HG03280 (cell line): ENCODE data around the gene PFKFB4.
A peak's percentile ranks its signal among the peaks of the same experiment; 100 is the strongest.

Experiments
- ATAC-seq: cut with Tn5 transposase; IDR thresholded peaks from one replicate; pipeline ENCODE4 v1.9.1; 2021; ENCODE audit warnings: mild to moderate bottlenecking, moderate library complexity; ENCODE audit not compliant: unreplicated experiment

Gene PFKFB4

GRCh38 chr3:48556796-48557626, at the start of gene PFKFB4:
PFKFB4 (minus strand) TSS chr3:48556803; CDS start chr3:48556777, 26 bp downstream.
- peak; percentile 82 for ATAC-seq

GRCh38 chr3:48601622-48601994, 45.0 kb upstream of the PFKFB4 start:
- ATAC-seq: no peak

DNA sequence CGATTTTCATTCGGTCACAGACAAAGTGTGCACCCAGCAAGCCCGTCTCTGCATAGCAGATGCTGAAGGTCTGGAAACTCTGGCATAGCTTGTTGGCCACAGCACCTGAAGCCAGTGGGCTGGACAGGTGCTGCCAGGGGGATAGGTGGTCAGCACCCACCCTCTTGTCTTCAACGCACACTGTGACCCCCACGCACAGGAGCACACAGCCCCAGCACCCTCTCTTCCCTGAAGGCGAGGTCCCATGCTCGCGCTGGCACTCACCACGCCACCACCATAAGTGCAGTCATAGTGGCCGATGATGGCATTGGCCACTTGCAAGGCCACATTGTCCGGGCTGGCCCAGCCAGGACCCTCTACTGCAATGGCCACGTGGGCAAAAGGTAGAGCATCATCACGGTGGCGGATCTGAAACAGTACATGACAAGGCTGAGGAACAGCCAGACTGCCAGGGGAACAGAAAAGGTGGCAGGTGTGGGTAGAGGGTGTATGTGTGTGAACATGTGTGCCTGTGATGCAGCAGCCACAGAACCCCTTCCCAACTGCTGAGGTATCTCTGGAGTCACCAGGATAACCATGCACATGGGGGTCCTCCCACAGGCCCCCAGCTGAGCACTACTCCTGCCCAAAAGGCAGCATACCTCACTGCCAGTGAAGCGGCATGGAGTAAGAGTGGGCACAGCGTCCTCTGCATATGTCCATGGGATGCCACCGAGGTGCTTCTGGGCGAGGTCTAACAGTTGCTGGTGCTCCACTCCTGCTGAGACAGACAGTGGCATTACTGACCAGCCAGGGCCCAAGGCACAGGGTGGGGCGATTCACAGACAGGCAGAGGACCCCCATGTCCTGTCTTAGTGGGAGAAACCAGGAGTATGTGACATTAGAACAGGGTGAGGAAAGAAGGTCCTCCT, 44.4 kb upstream of the PFKFB4 start:
- no peak for ATAC-seq

DNA sequence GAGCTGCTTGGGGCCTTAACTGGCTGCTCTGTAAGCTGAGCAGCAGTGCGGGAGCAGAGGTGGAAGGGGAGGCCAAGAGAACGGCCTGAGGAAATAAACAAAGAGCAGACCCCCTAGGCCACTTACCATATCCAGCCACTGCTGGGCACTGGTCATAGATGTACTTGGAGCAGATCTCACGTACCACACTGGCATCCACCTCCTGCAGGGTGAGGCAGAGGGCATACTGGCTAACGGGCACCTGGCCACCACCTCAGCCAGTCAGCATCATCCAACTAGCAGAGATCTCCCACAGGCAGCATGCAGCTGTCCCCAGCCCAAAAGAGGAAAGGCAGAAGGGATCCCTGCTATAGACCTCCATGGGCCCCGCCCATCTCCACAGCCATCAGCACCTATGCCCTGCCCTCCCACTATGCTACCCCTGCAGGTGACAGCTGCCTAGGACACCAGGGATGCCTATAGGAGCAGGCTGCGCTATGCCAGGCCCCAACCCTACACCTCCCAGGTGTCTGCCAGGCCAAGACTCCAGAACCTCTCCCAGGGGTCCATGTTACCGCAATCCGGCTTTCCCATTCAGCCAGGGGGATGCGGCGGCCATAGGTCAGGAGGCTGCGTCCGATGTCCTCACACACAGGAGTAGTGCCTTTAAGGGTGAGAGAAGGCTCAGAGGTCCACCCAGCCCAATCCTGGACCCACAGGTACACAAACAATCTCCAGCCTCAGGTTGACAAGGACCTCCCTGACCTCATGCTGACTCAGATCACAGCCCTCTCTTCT, 43.1 kb upstream of the PFKFB4 start:
- ATAC-seq: no peak

GRCh38 chr3:48599077-48599501, 42.5 kb upstream of the PFKFB4 start:
- no peak for ATAC-seq

GRCh38 chr3:48598323-48599076, 41.9 kb upstream of the PFKFB4 start:
- no peak for ATAC-seq

GRCh38 chr3:48597408-48597800, 40.8 kb upstream of the PFKFB4 start:
- ATAC-seq: no peak

GRCh38 chr3:48596676-48597407, 40.2 kb upstream of the PFKFB4 start:
- ATAC-seq: no peak

DNA sequence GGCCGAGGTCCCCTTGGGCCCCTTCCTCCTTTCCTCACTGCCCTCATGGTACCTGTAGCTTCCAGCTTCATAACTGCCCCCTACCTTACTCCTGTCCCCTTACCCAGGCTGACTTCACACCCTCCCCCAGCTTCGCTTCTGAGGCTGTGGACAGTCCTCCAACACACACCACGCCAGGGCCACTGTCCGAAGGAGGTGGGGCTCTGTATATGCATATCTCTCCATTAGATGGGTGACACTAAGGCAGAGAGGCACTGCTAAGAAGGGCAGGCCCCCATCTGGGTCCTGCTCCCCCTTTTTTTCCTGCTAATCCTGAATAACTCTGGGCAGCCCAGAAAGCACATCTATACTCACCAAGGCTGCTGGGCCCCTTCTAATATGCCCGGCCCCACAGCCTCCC, 39.6 kb upstream of the PFKFB4 start:
- no peak for ATAC-seq

GRCh38 chr3:48595526-48596121, 39.0 kb upstream of the PFKFB4 start:
- no peak for ATAC-seq

- no peak for ATAC-seq
Observed at GRCh38 chr3:48595075-48595525, 38.5 kb upstream of the PFKFB4 start, which contains the start of gene COL7A1. COL7A1 (minus strand) TSS chr3:48595329; CDS start chr3:48595159, 170 bp downstream.

- ATAC-seq: no peak
Observed at GRCh38 chr3:48594417-48595049, 37.9 kb upstream of the PFKFB4 start.

DNA sequence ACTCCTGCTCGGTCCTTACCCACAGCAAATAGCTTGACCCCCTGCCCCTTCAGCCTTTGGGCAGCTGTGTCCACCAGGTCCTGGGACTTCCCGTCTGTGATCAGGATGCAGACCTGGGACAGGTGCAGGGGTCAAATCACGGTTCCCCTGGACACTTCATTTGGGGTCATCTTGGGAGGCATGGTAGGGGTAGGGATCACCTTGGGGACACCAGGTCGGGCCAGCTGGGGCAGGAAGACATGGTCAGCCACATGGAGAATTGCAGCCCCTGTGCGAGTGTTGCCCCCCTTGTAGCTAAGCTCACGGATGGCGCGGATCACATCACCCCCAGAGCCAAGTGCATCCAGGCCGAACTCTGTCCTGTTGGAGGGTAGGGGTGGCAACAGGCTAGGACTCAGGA, 36.7 kb upstream of the PFKFB4 start:
- ATAC-seq: no peak

DNA sequence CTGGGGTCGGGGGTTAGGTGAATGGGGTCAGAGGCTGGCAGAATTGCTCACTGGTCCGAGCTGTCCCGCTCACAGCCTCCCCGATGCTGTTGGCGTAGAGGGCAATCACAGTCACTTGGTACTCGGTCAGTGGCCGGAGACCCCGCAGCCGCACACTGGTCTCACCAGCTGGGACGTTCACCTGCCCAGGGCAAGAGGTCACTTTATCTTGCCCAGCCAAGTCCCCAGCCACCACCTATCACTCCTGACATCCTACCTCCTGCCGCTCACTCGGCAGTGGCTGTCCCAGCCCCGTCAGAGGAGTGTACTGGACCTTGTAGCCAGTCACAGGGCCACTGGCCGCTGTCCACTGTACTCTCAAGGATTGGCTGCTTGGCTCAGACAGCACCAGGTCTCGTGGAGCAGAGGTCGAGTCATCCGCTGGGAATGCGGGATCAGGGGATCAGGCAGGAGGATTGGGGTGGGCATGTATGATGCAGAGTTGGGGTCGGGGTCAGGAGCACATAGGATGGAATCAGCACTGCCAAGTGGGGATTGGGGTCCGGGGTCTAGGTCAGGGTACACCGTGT, 36.0 kb upstream of the PFKFB4 start:
- ATAC-seq: no peak

GRCh38 chr3:48591886-48592518, 35.4 kb upstream of the PFKFB4 start:
- no peak for ATAC-seq

DNA sequence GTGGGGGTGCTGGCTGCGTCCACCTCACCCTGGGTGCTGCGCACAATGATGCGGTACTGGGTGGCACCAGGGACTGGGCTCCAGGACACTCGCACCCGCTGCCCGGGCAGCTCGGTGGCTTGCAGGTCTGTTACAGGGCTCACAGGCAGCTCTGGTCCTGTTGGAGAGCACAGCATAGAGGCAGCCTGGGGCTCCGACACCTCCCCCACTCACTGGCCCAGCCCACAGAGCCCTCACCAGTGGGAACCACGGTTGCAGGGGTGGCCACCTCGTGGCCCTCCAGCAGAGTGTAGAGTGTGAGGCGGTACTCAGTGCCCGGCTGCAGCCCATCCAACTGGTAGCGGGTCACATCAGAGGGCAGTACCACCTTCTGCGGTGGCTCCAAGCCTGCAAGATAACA, 34.8 kb upstream of the PFKFB4 start:
- no peak for ATAC-seq

- ATAC-seq: no peak
Observed at GRCh38 chr3:48588230-48588629, 31.6 kb upstream of the PFKFB4 start.

DNA sequence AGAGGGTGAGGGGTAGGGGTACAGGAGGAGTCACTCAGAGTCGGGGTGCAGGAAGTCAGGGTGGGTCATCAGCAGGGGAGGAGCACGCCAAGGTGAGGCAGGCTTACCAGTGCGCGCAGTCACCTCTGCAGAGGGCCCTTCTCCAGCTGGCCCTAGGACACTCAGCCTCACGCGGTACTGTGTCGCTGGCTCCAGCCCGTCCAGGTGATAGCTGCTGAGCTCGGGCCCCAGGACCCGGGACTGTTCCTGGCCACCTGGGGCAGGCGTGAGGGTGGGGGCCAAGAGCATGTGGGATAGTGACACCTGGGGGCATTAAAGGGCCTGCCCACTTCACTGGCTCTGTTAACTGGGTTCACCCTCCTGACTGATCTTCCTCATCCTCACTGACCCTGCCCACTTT, 31.1 kb upstream of the PFKFB4 start:
- ATAC-seq: no peak
